ENCODE results near the gene BRPF1.

Gene BRPF1

GRCh38 chr3:9750556-9751411 is 19.2 kb downstream of the BRPF1 start:
- DNase-seq (ENCODE audit: insufficient read length, low spot score) = no peak

GRCh38 chr3:9754678-9755077 is 23.1 kb downstream of the BRPF1 start:
- FAIRE-seq = no peak
- no peak for DNase-seq (ENCODE audit: insufficient read length, low spot score)
- TF ChIP-seq CTCF (IDR thresholded peaks at IDR 0.05; ENCODE audit: insufficient read depth, missing control alignments) = no peak

More at GRCh38 chr3:9750556-9751411, 19.2 kb downstream of the BRPF1 start:
- TF ChIP-seq CTCF (IDR thresholded peaks at IDR 0.05; ENCODE audit: insufficient read depth, missing control alignments) = no peak
- no peak for FAIRE-seq

GRCh38 chr3:9757427-9757826 is 25.9 kb downstream of the BRPF1 start:
- FAIRE-seq = no peak
- no peak for DNase-seq (ENCODE audit: insufficient read length, low spot score)
- no peak for TF ChIP-seq CTCF (IDR thresholded peaks at IDR 0.05; ENCODE audit: insufficient read depth, missing control alignments)

GRCh38 chr3:9760779-9761505 is 29.4 kb downstream of the BRPF1 start:
- FAIRE-seq (no peak), DNase-seq (ENCODE audit: insufficient read length, low spot score) (no peak)
- TF ChIP-seq CTCF (IDR thresholded peaks at IDR 0.05; ENCODE audit: insufficient read depth, missing control alignments) = no peak

GRCh38 chr3:9761919-9762318 is 30.4 kb downstream of the BRPF1 start:
- TF ChIP-seq CTCF (IDR thresholded peaks at IDR 0.05; ENCODE audit: insufficient read depth, missing control alignments) = no peak
- no peak for FAIRE-seq

GRCh38 chr3:9762871-9763270 is 31.3 kb downstream of the BRPF1 start:
- no peak for DNase-seq (ENCODE audit: insufficient read length, low spot score)
- TF ChIP-seq CTCF (IDR thresholded peaks at IDR 0.05; ENCODE audit: insufficient read depth, missing control alignments) = no peak

More at GRCh38 chr3:9761919-9762318, 30.4 kb downstream of the BRPF1 start:
- DNase-seq (ENCODE audit: insufficient read length, low spot score) = no peak

More at GRCh38 chr3:9762871-9763270, 31.3 kb downstream of the BRPF1 start:
- FAIRE-seq = no peak

All from D721Med (cell line).